Left renal cortex interstitium (tissue), 4 donors: ENCODE results near the gene STMN1. TPM values are rescaled to one million over a fixed set of nuclear protein-coding genes. Genes with fewer than 3 reads are reported as not detected.

Source experiments
- DNase-seq, 4 donors: peaks; one replicate each; pipeline ENCODE4 v3.0.0-alpha.2; 2013; ENCODE audit warnings: low read depth in 4 of 4, low spot score in 2 of 4, missing footprints in 1 of 4
- polyA plus RNA-seq, 4 donors: library from polyadenylated mRNA; unstranded; fragments of 120-200 nt; gene quantifications; one replicate each; pipeline ENCODE4 v1.2.1, GENCODE V29; 2013; ENCODE audit not compliant: insufficient read length in 4 of 4

The STMN1 gene
- polyA plus RNA-seq, 4 donors, result 1,095 to 1,236 (median 1,139) TPM

DNA sequence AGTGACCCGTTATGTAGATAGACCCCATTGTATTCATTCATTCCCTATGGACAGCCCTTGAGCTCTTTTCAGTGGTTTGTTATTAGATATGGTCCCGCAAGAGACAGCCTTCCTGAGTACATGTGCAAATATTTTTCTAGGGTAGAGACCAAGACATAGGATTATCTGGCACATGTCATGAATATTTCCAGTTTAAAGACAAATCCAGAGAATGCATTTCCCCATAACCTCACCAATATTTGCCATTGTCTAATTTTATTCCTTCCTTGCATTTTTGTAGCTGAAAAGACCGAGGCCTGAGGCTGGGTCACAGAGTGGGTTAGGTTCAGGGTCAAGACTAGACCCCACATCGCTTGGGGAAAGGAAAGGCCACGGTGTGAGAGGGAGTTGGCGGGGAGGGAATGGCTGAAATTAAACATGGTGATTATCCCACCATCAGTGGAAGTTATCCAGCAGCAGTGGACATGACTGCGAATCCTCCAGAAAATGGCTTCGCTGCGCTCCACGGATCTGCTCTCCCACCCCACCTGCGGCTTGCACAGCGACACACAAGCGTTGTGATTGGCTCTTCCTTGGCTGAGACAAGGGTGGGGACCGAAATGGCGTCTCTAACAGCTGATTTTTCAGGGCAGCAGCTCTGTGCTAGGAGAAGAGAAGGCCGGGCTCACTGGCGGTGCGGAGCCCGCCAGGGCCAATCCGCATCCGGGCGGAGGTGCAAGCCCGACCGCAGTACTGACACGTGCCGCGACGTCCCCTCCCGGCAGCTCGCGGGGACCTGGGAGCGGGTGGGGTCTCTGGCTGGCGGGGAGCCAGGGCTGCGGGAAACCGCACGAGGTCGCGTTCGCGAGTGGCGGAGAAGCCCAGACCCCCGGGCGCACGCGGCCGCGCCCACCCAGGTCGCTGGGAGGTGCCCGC, 16.1 kb upstream of the STMN1 start:
- DNase-seq, result peak in 2 of 4 donors; percentile 41 to 59

DNA sequence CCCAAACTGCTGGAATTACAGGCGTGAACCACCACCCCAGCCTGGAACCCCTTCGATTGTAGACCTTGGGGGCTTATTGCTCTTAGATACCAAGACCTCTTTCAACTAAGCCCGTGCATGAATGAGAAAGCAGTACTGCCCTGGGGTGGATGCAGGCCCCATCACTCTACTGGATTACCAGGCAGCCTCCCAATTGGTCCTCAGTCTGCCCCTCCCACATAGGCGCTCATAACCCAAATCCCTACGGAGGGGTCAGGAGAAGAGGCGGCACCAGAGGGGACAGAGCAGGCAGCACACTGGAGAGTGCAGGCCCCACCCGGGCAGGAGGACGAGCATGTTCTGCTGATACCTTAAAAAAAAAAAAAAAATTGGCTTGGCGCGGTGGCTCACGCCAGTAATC, 12.4 kb upstream of the STMN1 start:
- no peak for DNase-seq

DNA sequence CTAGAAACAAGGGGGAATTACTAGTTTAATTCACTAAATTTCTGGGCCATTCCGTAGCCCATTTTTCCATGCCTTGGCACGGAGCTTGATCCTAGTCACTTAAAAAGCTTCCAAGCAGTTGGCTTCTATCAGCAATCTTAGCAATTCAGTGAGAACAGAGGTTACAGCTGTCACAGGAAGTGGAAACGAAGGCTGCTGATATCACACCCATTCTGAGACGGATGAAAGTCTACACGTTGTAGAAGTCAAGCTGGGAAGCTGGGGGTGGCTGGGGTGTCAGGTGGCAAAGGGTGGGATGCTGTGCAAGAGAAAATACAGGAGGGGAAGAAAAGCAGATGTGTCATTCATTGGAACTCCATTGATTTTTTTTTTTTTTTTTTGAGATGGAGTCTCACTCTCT, 11.8 kb upstream of the STMN1 start:
- DNase-seq, result no peak

DNA sequence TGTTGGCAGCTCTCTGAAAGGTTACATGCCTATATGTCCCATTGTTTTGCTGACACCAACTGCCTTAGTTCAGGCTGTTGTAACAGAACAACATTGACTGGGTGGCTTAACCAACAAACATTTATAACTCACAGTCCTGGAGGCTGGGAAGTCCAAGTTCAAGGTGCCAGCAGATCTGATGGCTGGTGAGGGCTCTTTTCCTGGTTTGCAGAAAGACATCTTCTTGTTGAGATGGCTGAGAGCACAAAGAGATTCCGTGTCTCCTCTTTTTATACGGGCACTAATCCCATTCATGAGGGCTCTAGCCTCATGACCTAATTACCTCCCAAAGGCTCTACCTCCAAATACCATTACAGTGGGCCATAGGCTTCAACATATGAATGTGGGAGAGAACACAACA, 10.2 kb upstream of the STMN1 start:
- DNase-seq, result no peak

DNA sequence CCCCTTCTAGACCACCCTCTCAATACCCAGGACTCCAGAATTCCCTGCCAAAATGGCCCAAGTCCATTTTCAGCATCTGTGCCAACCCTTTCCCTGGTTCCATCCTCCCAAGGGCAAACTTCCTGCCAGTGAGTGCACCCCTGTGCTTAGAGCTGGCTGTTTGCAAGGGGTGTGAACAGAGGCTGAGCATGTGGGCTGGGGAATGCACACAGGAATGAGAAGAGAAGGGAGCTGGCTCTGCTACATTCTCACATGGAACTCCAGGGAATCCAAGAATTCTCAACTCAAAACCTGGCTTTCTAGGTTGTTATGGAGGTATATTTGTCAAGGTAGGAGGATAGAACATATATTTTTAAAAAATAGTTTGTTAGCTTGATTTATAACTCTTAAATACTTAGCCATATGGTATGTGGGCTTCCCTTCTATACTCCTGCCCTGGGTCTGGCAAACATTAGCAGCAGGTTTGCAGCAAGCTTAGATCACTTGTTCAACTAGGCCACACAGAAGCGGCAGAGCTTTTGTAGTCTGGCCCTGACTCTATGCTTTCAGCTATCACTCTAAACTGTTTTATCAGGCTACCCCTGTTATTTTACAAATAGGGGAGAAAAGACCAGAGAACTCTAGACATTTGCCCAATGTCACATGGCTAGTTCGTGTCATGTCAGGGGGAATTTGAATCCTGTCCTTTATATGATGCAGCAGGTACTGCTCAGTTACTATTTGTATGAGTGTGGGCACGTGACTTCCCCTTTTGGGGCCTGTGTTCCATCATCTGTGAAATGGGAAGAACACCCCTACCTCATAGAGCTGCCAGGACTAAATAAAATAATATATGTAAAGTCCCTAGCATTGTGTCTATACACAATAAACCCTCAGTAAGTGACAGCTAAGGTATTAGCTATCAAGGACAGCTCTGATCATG, 8.1 kb upstream of the STMN1 start:
- no peak for DNase-seq

DNA sequence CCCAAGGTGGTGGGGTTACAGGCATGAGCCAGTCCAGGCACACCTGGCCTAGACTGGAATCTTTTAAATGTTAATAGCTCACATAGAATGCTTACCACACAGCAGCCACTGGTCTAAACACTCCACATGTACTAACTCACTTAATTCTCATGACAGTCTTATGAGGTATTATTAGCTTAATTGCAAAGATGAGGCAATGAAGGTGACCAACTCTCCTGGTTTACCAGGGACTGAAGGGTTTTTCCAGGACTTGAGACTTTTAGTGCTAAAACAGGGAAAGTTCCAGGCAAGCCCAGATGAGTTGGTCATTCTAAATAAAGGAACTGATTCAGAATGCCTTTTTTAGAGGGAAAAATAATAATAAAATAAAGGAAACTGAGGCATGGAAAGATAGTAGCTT, 7.0 kb upstream of the STMN1 start:
- DNase-seq, result no peak

DNA sequence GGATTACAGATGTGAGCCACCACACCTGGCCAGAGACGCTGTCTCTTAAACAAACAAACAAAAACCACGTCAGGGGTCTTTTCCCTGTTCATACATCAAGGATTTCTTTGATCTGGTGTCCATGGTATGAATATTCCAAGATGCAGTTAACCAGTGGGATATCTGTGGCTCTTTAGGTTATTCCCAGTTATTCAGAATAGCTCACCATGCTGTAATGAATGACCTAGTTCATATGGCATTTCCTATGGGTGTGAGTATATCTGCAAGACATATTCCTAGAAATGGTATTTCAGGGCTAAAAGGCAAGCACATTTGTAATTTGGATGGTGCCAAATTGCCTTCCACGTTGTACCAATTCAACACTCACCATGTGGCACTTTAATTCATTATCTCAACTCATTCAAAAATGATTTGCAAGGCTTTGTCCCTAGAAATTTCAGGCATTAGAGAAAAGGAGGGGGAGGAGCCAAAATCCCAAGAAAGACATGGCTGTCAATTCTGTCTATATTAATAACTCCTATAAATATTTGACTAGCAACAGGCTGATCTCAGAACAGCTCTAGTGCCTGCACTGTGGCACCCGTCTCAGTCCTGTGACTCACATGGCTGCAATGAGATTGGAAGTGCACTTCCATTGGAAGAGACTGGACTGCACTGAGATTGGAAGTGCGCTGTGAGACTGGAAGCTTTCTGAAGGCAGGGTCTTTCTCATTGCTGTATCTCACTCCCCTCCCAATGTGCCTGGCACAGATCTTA, 6.0 kb upstream of the STMN1 start:
- DNase-seq, result no peak

DNA sequence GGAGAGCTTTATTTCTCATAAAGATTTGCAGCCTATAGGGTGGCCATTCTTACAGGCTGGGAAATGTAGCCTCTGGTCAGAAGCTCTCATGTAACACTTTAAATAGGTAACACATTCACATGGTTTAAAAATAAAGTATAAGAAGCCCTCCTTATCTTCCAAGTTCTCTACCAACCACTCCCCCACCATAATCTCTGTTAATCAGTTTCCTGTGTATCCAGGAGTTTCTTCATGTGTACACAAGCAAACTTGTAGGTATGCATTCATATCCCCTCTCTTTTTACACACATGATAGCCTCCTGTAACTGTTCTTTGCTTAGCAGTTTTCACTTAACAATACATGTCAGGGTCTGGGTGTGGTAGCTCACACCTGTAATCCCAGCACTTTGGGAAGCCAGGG, 4.9 kb upstream of the STMN1 start:
- no peak for DNase-seq

DNA sequence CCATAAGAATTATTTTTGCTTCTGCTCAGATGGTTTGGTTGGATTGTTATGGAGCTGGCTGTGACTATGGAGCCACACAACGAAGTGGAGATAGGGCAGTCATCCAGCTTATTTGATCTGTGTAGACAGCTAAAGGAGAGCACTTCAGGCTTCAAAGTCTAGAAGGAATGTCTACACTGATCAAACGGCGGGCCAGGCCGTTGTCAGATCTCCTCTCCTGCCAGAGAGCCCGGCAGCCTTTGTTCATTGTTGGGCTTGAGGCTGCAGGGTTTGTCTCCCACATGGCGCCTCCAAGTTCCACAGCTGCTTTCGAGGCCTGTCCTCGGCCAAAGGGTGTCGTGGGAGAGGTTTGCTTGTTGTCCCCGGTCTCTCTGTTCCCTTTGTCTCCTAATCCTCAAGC, 2.8 kb upstream of the STMN1 start:
- no peak for DNase-seq

DNA sequence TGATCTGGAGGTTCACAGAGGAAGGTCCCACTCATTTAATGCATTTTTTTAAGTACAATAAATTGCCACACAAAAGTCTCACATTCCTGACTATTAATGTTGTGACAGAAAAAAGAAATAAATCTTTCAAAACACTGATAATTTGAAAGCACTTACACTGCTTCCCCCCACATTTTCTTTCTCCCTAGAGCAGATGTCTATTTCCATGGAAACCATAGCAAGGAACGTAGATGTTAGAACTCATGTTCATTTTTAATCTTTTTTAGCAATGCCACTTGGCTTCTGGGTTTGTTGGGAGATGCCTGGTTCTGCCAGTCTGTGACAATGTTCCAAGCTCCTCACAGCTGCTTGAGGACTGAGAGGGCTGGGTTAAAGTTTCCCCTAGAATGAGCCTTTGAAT, 1.9 kb upstream of the STMN1 start:
- DNase-seq, result no peak

DNA sequence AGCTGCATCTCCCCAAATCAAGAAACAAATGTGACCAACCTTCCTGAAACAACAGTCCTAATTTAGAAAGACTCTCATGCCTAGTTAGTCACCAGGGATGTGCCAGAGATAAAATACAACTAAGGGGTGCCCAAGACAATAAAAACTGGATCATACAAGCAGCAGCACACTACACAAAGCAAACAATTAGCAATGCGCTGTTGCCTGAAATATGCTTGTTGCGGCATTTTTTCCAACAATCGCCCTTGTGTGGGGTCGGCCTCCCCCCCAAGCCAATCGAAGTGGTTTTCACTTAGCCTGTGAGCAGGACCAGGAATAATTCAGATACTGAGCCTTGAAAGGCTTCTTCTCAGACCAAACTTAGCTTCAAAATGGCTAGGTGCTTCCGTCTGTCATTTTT, 1.4 kb upstream of the STMN1 start:
- DNase-seq, result no peak

DNA sequence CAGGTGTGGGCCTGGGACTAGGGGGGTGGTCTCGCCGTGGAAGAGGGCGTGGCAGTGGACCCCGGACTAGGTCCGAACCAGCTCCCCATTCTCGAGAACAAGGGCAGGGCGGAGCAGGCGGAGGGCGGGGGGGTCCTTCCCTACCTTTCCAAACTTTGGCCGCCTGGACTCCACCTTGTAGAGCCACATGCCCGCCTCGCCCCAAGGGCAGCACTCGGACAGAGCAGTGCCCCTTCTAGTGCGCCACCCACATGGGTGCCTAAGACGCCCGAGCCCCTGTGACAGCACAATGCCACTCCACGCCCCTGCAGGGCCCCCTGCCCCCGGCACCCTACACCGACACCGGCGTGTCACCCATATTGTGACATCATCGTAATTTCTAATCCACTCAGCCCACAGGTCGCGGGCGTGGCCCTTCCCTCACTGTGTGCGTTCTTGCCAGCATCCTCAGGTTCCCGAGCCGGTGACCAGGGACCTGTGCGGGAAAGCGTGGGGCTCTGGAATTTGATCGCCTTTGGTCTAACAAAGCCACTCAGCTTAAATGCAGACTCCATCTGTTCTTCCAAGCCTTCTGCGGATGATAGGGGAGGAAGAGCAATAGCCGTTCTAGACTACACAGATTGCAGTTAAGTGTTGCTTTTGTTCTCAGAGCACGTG, 553 bp upstream of the STMN1 start:
- peak in 2 of 4 donors; percentile 51 to 64 for DNase-seq

DNA sequence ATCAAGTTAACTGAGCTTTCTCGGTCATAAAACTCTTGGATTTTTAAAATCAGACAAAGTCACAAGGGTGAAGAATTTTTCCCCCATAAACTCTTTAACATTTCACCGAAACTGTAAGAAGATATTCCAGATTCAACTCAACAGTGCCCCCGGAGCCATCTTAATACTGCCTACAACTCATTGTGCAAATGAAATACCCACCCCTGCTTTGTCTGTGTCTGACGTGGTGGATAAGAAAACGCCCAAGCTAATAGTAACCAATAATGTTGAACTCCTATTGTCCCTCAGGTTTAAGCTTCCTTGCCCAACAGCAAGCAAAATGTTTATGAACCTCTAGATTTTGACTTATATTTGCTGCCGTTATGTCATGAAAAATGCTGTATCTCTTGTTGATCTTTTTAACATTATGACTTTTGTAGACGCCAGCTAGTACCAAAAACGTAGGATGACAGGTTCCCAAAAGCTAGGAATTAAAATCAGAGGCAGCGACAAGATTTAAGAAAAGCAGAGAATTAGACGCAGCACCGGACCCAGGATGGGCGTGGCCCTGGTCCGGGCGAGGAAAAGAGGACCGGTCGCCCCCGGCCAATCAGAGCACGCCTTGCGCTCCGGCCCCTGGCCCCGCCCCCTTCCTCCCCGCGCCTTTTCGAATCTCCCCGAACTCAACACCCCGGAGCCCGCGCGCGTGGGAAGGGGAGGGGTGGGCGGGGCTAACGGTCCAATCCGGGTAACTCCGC, 1.1 kb downstream of the STMN1 start:
- DNase-seq, result peak; percentile 71 to 90 (median 87)

DNA sequence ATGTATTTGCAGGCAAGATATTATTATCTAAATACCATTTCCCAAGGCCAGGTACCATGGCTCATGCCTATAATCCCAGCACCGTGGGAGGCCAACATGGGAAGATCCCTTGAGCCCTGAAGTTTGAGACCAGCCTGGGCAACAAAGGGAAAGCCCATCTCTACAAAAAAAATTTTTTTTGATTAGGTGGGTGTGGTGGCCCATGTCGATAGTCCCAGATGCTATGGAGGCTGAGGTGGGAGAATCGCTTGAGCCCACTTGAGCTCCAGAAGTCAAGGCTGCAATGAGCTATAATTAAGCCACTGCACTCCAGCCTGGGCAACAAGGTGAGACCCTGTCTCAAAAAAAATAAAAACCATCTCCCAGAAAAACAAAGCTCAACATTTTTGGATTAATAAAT, 2.2 kb downstream of the STMN1 start:
- no peak for DNase-seq

DNA sequence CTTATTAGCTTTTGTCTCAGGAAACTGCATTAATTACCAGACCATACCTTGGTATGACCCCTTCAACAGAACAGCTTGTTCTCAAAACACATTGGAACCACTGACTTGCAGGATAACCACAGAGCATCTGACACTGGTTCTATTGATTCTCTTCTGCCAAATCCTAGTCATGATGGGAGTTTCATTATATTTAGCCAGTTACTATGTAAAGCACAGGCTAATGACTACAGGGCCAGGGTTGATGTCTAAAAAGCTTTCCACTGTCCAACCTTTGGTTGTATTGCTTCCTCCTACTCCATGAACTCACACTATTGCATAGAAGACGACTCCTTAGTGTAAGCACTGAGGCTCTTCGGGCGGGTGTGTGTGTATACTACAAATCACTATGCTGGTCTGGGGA, 3.8 kb downstream of the STMN1 start:
- no peak for DNase-seq

DNA sequence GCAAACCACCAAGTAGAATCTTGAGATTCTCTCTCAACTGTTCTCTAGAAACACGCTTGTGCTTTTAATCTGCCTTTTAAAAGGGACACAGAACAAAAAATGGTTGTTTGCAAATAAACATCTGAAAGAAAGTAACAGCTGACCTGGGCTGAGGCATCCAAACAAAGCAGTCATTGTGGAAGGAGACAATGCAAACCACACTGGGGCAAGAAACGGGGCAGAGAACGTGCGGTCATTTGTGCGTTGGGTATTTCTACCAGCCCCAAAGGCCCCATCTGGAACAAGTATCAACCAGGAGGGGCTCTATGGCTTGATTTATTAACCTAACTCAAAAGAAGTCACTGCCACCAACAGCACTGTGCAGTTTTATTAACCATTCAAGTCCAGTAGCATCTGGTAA, 6.0 kb downstream of the STMN1 start:
- DNase-seq, result no peak

DNA sequence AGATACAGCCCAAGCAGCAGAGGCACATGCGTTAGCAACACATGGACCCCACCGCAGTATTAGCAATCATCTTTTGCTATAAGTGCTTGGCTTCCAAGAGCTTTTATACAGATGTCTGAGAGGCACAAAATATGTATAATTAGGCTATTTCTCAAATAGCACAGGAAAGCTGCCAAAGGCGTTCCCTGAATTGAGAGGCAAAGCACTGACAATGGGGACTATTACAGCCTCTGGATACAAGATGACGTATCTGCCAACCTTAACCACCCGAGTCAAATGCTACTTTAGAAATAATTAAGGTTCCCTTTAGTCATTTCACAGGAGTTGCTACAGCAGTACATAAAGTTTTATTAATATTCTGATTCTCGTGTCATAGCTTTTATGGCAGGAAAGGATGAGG, 6.4 kb downstream of the STMN1 start:
- DNase-seq, result no peak

DNA sequence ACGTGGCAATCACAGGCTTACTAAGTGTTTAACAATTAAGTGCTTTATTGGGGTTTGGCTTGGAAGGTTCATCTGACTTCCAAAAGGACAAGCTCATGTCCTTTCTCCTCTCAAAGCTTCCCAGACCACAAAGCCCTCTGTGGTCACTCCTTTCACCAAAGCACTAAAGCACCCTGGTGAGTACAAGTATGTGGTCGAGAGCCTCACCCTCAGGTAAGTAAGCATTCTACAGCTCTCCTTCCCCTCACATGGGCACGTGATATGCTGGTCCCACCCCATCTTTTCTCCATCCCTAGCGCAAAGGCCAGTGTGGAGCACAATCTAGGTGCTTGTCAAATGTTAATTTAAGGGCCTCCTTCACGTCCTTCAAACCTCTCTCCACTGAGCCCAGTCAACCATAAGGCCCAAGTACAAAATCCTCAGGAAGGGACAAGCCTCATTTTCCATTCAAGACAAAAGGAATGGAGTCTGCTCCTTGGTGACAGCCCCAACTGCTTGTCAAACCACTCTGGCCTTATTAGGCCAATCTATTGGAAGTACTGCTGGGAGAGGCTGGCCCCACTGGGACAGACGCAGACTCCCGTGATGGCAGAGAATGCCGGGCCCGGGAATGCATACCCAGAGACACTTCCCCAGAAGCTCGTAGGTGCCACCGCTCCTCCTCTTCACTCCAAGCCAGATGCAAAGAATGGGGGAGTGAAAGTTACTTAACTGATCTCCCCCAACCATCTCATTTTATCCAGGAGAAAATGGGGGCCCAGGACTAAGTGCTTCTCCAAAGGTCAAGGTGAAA, 7.8 kb downstream of the STMN1 start:
- DNase-seq, result no peak

DNA sequence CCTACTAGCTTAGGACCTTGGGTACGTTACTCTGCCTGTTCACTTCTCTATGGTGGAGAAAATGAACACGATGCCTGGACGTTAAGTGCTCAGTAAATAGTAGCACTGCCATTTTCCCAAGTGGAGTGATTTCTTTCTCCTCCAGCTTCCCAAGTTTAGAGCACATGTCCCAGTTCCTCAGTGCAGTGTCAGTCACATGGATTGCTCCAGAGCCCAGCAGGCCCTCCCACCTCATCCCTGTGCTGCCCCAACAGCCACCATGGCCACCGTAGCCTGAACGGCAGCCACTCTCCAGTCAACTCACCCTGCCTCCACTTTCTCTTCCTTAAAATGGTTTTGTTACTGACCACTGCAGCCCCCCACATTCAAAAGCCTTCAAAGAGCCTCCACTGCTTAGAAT, 8.5 kb downstream of the STMN1 start:
- DNase-seq, result no peak
